K562 (cell line): ENCODE data around the gene KLK10. TPM values are rescaled to one million over a fixed set of nuclear protein-coding genes. Genes with fewer than 3 reads are reported as not detected.

Source experiments
- BACH1 ChIP-seq: fragments of 200-800 bp; sonication (Bioruptor generic); IDR thresholded peaks from 2 replicates; pipeline ENCODE4 v1.6.1; 2016; ENCODE audit warnings: missing genetic modification characterization, missing compliant biosample characterization
- ETV1 ChIP-seq: fragments of 450-650 bp; conservative IDR thresholded peaks from 2 replicates; pipeline ENCODE4 v1.6.1; 2016; ENCODE audit warnings: missing genetic modification characterization, control low read depth, low read depth, missing compliant biosample characterization
- PHF21A ChIP-seq: fragments of 450-650 bp; IDR thresholded peaks from 2 replicates; pipeline ENCODE4 v1.6.1; 2017; ENCODE audit warnings: low read depth, borderline replicate concordance
- TEAD1 ChIP-seq, 2 experiments: fragments of 450-650 bp in 1 of 2; sonication (generic) in 1 of 2; formaldehyde crosslinking; IDR thresholded peaks; 2 replicates each; pipeline versions ENCODE4 v1.4.0 to v1.8.0; 2020 to 2022; ENCODE audit warnings: mild to moderate bottlenecking in 2 of 2, missing genetic modification reagents in 1 of 2
- ZBTB5 ChIP-seq: fragments of 450-650 bp; IDR thresholded peaks from 2 replicates; pipeline ENCODE4 v1.6.1; 2017; ENCODE audit warnings: antibody characterized with exemption
- ZNF143 ChIP-seq: sonication (generic); formaldehyde crosslinking; IDR thresholded peaks from 2 replicates; pipeline ENCODE4 v1.9.0; 2022; ENCODE audit warnings: mild to moderate bottlenecking, missing genetic modification reagents
- ZNF41 ChIP-seq: fragments of 250-450 bp; sonication (Bioruptor Pico); conservative IDR thresholded peaks from 2 replicates; pipeline ENCODE4 v1.4.0; 2020; ENCODE audit warnings: mild to moderate bottlenecking
- ZNF589 ChIP-seq: fragments of 200-800 bp; sonication (Bioruptor generic); IDR thresholded peaks from 2 replicates; pipeline ENCODE4 v1.6.1; 2016; ENCODE audit warnings: low read depth, missing genetic modification characterization, missing compliant biosample characterization
- polyA plus RNA-seq, 8 experiments: library from polyadenylated mRNA; depleted of rRNA in 4 of 8; stranded (reverse) in 5 of 8; unstranded in 3 of 8; fragments of >200 nt; fragmentation: Nextera tagmentation in 2 of 8; fragmentation: Illumina TruSeq in 1 of 8; extraction: Ambion mirVana in 2 of 8; extraction: Trizol in 1 of 8; gene quantifications; 2 replicates each; pipeline versions ENCODE4 v1.2.1 to v1.2.3, GENCODE V29; 2011 to 2014; ENCODE audit warnings: inconsistent platforms in 1 of 8, missing spikeins in 1 of 8
- total RNA-seq, 7 experiments: library from RNA; depleted of rRNA in 6 of 7; stranded (reverse); fragments of >200 nt in 6 of 7; fragmentation: Illumina TruSeq in 2 of 7; extraction: Trizol in 2 of 7; gene quantifications; 2 replicates each; pipeline versions ENCODE4 v1.2.1 to v1.2.3, GENCODE V29; 2011 to 2021; ENCODE audit warnings: low replicate concordance in 1 of 7
- TF ChIP-seq, protein P1 (sequence below): sonication (generic); formaldehyde crosslinking; IDR thresholded peaks from 2 replicates; pipeline ENCODE4 v1.8.1; 2023; ENCODE audit warnings: mild to moderate bottlenecking, missing genetic modification reagents

Gene KLK10
- total and polyA plus RNA-seq, 9 of the 15 experiments (the other 6 are each of a cell fraction or from before 2014, with no cell fraction given) = 0.11 TPM; not detected in 8

- TF ChIP-seq ZNF143 (CRISPR knock-in tag) (no peak), ETV1 (tag) (no peak), ZNF41 (CRISPR knock-in tag) (no peak), BACH1 (no peak), TEAD1 (CRISPR knock-in tag; IDR thresholded peaks at IDR 0.05) (no peak), ZBTB5 (no peak), ZNF589 (CRISPR knock-in tag) (no peak), PHF21A (no peak)
- TF ChIP-seq, protein P1, sequence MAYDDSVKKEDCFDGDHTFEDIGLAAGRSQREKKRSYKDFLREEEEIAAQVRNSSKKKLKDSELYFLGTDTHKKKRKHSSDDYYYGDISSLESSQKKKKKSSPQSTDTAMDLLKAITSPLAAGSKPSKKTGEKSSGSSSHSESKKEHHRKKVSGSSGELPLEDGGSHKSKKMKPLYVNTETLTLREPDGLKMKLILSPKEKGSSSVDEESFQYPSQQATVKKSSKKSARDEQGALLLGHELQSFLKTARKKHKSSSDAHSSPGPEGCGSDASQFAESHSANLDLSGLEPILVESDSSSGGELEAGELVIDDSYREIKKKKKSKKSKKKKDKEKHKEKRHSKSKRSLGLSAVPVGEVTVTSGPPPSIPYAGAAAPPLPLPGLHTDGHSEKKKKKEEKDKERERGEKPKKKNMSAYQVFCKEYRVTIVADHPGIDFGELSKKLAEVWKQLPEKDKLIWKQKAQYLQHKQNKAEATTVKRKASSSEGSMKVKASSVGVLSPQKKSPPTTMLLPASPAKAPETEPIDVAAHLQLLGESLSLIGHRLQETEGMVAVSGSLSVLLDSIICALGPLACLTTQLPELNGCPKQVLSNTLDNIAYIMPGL (CRISPR knock-in tag) = no peak
Observed at GRCh38 chr19:51047031-51047335, 27.5 kb upstream of the KLK10 start (continued).
